NCI-H2107 (cell line): ENCODE measurements around the gene MPDZ.

Experiments used
- DNase-seq: peaks from one replicate; lab custom pipeline; 2025; lab: John Stamatoyannopoulos, UW

MPDZ gene

DNA sequence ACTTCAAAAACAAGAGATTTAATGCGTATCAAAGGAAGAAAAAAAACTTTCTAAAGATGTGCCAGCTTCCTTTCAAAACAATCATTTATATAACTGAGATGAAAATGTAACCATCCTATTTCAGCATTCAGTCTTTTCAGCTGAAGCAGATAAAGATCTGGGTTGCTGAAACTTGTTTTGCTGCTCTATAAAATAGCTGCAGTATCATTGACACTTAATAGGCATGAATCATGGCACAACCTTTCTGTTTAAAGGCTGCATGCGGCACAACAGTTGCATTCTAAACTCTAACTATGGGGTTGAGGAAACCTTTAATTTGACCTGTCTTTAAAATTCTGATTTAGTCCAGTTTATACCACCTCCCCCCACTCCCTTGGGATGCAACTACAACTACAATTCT lies 196.7 kb downstream of the MPDZ start:
- no peak for DNase-seq

GRCh38 chr9:13078164-13078563 lies 201.3 kb downstream of the MPDZ start:
- DNase-seq: no peak

DNA sequence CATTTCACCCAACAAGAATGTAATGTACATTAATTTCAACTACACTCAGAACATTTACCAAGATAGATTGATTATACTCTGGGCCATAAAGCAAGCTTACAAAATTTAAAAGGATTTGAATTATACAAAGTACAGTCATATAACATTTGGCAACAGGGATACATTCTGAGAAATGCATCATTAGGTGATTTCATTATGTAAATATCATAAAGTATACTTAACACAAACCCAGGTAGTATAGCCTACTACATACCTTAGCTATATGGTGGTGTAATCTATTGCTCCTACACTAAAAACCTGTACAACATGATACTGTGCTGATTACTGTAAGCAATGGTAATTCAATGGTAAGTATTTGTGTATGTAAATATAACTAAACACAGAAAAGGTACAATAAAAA lies 202.9 kb downstream of the MPDZ start:
- no peak for DNase-seq

DNA sequence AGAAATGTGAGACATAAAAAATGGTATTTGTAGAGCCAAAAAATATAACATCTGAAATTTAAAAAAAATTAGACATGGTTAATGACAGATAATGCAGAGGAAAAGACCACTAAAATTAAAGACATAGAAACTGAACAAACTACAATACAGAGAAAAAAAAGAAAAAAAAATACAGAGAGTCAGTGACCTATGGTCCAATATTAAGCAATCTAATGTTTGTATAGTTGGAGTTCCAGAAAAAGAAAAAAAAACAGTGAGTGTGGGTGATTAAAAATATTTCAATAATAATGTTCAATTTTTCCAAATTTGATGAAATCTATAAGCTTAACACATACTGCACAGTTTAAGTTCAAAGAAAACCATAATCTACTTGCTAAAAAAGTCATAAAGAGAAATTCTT lies 207.6 kb downstream of the MPDZ start:
- DNase-seq: no peak

- DNase-seq: no peak
These were observed 208.6 kb downstream of the MPDZ start for GRCh38 chr9:13070612-13071595.

DNA sequence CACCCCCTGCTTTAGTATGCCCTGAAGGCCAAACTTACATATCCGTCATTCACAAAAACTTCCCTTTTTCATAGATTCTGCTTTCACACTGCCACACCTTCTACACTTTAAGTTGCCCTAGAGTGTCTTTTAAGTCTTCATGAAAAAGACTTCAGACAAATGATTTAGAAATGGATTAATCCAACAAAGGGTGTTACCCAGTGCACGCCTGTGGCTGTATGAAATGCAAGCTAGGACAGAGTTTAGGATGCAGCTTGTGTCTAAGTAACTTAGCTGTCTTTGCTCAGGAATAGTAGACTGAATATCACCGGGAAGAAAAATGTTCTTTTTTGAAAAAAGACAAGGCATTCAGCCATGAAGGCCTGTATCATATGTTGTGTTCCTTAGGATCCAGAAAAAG lies 210.0 kb downstream of the MPDZ start:
- no peak for DNase-seq

GRCh38 chr9:13064676-13065075 lies 214.8 kb downstream of the MPDZ start:
- DNase-seq: no peak

GRCh38 chr9:13063880-13064459 lies 215.5 kb downstream of the MPDZ start:
- DNase-seq: no peak

DNA sequence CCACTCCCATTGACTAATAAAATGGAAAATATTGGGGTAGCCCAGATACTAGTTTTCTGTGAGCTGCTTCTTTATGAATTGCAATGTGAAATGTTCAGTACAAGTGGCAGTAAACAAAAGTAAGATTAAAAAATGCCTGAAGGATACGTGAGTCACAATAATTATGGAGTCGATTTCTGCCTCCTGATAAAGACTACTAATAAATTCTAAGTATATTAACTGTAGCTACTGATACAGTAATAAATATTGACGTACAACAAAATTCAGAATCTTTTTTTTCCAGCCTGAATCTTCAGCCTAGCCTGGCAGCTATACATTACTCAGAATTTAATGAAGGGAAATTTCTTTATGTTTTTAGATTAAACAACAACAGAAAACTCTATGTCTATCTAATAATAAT lies 218.1 kb downstream of the MPDZ start:
- no peak for DNase-seq
